Fibroblast of skin of abdomen (primary cell): ENCODE data around the gene CPA4.

Experiments
- DNase-seq: peaks from one replicate; pipeline ENCODE4 v3.0.0-alpha.2; 2013

Gene CPA4

DNA sequence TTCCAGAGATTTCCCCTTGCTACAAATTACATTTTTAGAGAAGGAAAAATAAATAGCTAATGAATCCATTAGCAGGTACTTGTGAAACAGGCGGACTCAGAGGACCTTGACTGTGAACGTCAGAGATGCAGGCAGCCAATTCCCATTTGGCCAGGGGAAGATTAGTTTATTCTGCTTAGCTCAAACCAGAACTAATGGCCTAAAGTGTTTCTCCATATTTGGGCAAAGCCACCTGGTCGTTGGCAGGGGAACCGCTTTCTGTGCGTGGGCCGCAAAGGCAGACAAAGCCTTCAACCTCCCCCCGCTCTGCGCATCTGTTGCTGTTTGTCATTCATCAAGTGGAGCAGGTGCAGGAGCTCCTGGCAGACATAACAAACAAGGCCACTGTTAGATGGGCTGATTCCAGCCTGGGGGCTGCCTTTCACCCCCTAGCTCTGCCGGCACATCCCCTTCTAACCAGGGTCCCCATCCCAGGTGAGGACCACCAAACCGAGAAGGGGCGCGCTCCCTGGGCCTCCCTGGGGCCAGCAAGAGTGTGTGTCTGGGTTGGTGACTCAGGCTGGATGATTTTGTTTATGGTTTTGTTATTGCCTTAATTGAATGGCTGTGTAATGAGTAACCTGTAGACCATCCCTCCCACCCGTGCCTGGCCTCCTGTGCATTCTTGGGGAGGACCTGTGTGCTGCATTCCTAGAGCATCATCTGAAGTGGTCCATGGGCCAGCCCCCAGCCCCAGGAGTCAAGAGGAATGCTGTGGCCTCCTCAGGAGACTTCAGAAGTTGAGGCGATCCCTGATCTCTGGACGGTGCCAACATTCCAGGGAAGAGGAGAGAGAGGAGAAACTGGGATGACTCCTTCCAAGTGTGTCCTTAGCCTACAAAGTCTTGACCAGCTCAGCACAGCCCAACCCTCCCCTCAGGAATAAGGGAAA lies 72.8 kb downstream of the CPA4 start:
- peak; percentile 96 for DNase-seq

DNA sequence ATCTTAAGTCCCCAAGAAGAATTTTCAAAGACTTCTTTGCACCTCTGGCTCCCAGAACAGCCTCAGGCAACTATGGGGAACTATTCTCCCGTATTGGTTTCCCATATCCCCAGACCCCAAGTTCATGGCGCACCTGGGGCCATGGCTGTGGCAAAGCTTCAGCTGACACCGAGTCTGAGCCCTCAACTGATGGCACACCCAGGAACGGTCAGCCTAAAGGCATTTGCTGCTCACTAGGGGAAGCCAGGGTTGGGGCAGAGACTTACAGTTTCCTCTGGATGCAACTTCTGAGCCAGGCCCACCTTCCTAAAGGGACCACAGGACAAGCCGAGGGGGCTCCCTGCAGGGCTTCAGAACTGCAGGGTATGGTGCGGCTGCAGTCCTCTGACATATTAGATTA lies 73.6 kb downstream of the CPA4 start:
- no peak for DNase-seq

DNA sequence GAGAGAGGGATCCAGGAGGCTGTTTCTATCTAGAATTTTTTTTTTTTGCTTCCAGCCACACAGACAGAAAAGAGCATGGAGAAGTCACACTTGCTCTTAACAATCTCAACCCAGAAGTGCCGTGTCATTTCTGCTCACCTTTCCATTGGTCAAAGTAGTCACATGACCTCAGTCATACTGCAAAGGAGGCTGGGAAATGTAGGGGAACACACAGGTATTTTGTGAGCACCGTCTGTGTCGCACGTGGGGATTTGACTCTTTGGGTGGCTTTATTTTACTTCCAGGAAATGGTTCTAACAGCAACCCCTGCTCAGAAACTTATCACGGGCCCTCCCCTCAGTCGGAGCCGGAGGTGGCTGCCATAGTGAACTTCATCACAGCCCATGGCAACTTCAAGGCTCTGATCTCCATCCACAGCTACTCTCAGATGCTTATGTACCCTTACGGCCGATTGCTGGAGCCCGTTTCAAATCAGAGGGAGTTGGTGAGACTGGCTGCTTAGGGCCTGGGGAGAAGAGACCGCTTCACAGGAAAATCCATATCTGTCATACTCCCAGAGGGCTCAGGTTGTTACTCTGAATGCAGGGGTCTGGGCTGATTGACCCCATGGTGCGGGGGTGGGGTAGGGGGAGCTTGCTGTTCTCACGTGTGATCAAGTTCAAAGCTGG lies 74.3 kb downstream of the CPA4 start:
- no peak for DNase-seq

DNA sequence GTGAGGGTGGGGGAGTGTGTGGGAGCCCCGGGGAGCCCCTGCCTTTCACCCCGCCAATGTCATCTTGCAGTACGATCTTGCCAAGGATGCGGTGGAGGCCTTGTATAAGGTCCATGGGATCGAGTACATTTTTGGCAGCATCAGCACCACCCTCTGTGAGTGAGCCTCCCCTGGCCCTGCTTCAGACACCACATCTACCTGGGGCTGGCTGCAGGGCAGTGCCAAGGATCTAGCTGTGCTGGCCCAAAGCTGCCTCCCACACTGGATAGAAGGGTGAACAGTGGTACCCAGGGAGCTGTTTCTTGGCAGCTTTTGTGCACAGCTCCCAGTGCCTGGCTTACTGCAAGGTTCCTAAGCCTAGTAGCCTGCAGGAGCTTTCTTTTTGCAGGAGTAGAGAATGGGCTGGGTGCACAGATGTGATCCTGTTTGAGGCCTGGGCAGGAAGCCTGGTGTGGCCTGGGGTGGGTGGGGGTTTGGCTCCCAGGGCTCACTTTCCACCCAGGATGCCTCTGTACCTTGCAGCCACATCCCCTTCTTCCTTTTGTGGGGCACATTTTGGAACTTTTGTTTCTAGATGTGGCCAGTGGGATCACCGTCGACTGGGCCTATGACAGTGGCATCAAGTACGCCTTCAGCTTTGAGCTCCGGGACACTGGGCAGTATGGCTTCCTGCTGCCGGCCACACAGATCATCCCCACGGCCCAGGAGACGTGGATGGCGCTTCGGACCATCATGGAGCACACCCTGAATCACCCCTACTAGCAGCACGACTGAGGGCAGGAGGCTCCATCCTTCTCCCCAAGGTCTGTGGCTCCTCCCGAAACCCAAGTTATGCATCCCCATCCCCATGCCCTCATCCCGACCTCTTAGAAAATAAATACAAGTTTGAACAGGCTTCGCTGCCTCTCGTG lies 75.1 kb downstream of the CPA4 start:
- no peak for DNase-seq

DNA sequence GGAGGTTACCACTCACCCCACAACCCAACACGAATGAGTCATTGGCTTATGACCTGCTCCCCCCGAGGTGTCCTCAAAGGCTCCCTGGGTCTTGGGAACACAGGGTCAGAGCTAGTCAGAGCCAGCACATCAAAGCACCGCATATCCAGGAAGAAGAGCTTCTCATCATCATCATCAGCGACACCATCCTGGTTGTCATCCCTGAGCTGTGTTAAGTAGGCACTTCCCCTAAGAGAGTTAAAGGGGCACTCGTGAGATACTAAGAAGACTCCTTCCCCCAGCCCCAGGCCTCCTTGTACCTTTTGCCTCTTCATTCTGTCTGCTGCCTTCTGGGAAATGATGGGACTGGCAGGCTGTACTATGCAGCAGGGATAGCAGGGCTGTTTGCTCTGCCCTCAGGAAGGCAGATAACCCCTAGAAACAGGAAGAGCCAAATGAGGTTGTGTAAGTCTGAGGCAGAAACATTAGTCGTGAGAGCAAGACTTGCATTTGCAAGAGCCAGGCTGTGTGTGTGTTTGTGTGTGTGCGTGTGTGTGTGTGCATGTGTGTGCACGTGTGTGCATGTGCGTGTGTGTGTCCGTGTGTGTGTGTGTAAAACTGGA lies 76.2 kb downstream of the CPA4 start:
- DNase-seq: peak; percentile 95

DNA sequence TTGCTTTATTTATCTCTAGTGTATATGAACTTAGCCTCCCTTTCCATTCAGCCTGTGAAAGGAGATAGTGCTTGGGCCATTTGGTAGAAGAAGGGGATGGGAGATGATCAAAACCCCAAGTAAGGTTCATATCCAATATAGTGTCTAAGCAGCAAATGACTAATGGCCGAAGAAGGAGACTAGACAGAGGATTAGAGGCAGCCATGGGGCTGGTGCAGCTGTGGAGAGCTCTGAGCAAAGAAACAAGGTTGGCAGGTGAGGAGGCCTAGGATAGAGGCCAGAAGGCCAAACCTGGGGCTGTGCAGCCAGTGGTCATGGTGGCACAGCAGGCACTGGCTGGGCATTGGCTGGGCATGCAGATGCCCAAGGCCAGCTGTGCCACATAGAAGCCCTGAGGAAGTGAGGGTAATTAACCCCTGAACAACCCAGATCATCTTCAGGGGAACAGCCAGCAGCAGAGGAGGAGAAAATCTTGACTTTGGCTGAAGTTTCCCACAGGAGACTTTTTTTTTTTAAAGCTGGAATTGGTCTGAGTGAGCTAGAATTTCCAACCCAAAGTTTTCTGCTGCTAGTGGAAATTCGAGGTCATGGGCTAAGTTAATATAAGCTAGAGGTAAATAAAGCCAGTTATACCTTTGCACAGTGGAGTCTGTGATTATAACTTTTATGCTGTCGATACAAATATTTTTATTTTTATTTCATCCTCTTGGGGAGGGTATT lies 77.0 kb downstream of the CPA4 start:
- peak; percentile 55 for DNase-seq

DNA sequence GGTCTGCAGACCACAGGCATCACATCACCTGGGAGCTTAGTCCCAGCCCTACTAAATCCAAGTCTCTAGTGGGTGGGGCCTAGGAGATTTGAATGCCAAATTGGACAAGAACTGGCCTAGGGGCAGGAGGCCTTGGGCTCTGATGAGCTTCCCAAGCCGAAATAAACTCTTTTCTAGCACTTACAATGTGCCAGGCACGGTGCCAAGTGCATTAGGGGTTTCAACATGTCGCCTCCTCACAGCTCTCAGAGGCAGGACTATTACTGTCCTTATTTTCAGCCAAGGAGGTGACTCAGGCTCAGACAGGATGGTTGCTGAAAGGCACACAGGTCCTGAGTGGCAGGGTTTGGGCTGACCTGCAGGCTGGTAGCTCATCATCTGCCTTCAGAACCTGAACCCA lies 78.1 kb downstream of the CPA4 start:
- peak; percentile 62 for DNase-seq

DNA sequence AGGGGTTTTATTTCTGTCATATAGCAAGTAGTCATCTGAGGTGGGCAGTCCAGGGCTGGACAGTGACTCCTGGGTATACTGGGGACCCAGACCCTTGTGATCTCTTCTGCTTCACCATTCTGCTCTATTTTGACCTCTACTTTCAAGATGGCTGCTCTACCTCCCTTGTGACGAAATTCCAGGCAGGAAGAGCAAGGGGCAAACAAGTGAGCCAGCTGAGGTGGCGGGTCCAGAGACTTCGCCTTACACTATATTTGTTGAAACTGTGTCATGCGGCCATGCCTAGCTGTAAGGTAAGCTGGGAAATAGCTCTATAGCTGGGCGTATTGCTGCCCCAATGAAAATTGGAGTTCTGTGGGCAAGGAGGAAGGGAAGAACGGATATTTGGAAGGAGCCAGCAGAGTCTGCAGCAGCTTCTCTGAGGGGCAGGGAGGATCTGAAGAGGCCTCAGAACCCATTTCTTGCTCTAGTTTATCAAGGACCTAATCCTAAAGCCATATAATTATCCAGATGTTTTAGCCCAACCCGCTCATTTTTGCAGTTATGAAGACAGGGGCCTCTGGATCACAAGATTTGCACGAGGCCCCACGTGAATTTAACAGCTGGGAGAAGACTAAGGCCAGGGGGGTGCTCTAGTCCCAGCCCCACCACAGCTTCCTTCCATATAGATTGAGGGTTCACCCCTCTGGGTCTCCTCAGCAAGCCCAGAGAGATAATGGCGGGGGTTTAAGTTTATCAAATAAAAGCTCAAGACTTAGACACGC lies 79.6 kb downstream of the CPA4 start:
- no peak for DNase-seq
